Inflammatory macrophage treated with lipopolysaccharide for 4 hours (primary cell): ENCODE measurements around the gene KLK6.

Source experiments
- DNase-seq: peaks from one replicate; pipeline ENCODE4 v3.0.0-alpha.2; 2020

The KLK6 gene

DNA sequence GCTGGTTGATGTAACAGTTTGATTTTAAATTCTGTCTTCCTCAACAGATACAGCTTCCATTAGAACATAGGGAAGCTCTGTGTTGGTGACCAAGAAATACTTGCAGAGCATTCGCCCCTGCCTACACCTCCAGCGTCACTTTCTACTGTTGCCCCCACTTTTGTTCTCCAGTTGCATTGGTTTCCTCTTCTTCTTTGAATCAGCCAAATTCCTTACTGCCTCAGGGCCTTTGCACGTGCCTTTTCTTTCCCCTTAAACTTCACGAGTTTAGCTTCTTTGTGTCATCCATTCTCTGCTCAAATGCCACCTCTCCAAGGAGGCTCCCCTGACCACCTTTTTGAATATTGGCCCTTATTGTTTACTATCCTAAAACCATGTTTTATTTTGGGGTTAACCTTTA, 22.3 kb downstream of the KLK6 start:
- DNase-seq: no peak

DNA sequence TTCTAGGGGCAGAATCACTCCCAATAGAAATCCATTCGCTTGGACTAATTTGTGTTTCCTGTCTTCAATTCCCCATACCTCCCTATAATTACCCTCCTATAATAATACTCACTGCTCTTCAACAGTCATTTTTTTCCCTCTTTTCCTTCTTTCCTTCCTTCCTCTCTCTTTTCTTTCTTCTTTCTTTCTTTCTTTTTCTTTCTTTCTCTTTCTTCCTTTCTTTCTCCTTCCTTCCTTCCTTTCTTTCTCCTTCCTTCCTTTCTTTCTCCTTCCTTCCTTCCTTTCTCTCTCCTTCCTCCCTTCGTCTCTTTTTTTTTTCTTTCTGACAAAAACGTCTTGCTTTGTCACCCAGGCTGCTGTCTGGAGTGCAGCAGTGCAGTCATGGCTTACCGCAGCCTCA, 24.6 kb downstream of the KLK6 start:
- no peak for DNase-seq

DNA sequence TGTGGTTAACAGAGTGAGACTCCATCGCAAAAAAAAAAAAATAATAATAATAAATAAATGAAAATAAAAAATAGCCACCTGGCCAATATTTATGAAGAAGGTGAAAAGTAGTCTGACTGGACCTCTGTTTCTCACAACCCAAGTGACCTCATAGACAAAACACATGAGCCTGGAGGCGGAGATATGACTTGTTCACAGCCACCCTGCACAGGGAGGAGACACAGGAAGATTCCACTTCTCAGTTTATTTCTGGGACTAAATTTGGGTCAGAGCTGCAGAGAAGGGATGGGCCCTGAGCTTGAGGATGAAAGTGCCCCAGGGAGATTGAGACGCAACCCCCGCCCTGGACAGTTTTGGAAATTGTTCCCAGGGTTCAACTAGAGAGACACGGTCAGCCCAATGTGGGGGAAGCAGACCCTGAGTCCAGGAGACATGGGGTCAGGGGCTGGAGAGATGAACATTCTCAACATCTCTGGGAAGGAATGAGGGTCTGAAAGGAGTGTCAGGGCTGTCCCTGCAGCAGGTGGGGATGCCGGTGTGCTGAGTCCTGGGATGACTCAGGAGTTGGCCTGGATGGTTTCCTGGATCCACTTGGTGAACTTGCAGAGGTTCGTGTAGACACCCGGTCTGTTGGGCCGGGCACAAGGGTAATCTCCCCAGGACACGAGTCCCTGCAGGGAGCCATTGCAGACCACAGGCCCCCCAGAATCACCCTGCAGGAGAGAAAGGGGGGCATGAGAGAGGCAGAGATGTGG, 26.1 kb downstream of the KLK6 start:
- no peak for DNase-seq

DNA sequence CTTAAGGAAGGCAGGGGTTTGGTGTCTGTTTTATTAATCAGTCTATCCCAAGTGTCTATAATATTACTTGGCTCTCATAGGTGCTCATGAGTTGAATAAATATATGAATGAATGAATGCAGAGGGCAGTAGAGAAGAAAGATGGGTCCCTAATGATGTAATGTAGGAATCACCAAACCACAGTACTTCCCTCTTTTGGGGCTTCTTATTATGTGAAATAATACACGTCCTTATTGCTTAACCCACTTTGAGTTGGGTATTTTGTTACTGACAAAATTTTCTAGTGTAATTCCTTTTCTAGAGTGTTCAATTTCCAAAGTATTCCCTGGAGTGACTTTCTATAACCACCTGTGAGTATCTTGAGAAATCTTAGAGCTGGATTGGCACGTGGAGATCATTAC, 29.8 kb downstream of the KLK6 start:
- peak; percentile 59 for DNase-seq

DNA sequence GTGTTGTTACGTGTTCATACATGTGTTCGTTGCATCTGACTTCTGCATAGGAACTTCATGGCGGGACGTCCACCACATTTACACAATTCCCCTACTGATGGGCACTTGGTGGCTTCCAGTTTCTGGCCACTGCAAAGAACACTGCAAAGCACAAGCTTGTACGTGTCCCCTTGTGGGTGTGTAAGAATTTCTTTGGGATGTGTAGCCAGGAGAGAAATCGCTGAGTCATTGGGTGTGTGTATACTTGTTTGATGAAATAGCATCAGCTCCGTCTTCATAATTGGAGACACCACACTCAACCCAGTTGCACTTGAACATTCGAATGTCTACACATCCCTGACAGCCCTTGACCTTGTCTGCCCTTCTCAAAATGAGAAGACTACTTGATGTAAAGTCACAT, 35.8 kb downstream of the KLK6 start:
- no peak for DNase-seq

DNA sequence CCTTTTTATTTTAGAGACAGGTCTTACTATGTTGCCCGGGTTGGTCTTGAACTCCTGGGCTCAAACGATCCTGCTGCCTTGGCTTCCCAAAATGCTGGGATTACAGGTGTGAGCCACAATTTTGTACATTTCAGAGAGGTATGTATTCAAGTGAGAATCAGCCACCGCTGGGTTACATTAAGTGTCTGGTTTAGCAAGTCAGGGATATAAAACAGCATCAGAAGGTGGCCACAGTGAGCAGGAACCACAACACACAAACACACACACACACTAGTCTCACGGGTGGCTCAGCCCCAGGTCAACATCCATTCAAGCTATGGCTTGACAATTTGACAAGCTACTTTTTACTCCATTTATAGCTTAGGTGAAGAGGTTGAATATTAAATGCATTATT, 36.7 kb downstream of the KLK6 start:
- no peak for DNase-seq

DNA sequence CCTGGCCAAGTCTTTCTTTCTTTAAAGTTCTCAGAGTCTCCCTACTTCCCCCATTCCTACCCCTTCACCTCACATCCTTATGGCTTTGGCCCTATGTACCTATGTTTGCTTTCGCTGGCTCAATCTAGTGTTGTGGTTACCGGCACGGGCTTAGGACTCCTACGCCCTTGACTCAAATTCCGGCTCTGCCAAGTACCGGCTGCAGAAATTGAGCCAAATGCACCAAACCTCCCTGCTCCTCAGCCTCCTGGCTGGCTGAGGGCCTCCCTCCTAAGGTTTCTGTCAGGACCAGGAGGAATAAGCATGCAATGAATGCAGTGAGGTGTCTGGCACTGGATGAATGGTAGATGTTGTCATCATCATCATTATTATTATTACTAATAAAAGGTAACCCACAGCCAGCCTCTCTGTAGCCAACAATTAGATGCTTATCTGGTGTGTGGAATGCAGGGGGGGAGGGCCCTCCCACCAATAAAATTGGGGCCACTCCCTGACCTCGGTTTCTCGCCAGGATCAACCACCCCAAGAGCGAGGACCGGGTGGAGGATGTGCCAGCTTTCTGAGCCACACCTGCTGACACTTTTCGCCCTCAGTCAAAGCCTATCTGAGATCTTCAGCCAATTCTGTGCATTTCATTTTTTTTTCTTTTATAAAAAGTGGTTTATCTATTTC, 37.2 kb downstream of the KLK6 start:
- no peak for DNase-seq

DNA sequence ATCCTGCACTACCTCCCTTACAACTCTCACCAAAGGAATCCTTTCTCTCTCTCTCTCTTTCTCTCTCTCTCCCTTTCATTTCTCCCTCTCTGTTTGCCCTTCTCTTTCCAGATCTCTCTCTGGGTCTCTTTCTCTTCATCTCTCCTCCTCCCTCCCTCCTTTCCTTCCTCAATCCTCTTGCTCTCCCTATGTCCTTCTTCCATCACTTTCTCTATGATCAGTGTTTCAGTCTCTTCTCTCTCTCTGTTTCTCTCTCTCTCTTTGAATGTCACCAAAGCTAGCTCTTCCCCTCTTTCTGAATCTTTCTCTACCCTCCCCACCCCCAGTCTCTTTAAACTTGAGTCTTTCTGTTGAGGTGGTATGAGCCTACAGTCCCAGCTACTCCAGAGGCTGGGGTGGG, 38.4 kb downstream of the KLK6 start:
- DNase-seq: no peak

DNA sequence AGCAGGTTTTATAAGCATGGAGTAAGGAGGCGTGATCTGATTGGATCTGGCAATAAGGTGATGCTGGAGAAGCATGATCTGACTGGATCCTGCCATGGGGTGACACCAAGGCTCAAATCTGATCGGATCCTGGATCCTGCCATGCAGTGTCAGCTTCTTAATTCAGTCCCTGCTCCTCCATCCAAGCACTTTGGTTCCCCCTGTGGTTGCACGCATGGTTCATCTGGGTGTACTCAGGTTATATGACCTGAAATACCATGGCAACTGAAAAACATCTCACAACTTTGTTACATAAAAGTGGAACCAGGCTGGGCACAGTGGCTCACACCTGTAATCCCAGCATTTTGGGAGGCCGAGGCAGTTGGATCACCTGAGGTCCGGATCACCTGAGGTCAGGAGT, 40.6 kb downstream of the KLK6 start:
- no peak for DNase-seq

DNA sequence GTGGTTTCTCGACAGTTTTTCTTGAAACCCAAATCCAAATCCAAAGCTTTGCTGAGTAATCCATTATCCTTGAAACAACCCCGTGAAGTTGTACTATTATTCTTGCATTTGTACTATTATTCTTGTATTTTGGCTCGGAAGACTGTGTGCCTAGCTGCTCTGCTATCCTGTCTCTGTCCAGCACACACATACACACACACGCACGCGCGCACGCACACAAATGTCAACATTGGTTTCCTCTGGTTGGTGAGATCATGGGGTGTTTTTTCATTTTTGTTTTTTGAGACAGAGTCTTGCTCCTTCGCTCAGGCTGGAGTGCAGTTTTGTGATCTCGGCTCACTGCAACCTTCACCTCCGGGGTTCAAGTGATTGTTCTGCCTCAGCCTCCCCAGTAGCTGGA, 43.2 kb downstream of the KLK6 start:
- no peak for DNase-seq

DNA sequence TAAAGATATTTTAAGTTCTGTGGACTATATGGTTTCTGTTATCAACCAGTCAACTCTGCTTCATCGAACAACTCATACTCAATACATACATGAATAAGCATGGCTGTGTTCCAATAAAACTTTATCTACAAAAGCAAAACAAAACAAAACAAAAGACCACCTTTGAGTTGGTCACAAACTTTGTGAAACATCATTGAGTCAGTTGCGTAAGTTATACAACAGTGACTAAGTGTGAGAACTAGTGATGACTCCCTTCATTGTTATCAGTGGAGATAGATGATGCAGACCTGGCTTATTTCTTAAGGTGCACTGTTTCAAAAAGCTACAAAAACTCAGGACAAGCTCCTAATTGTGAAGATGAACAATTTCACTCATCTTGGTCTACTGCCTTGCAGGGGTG, 43.7 kb downstream of the KLK6 start:
- DNase-seq: no peak

DNA sequence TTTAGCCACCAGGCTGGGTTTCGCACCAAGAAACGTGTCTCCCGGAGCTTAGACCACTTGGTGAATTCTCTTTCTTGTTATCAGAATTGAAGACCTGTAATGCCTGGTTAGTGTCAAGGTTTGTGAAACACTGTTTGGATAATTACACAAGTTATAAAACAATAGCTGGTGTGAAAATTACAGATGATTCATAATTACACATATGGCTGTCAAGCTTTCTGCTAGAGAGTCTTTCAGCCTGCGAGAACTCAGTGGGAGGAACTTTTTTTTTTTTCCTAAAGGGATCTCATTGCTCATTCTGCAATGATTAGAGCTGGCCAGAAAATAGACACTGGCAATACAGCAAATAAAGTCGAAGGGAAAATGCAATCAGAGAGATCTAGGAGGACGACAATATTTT, 44.8 kb downstream of the KLK6 start:
- DNase-seq: peak; percentile 9

DNA sequence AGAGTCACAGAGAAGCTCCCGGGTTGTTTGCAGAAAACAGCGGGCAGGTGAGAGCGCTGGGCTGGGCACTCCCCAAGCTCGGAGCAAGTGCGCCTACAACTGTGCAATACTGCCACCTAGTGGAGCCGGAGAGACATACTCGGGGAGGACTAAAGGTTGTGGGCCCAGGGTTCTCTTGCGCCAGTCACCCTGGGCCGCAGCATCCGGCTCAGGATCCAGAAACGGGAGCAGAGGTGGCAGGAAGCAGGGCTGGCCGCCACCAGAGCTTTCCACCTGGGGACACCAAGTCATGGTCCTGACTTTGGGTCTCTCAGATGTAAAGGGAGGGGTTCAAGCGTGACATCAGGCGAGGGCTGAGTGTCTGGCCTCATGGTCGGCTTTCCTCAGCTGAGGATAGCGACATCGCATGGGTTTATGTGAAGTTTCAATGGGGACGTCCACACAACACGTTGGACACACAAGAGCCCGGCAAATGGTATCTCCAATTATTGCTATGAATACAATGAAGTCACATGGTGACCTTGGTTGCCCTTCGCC, 47.0 kb downstream of the KLK6 start:
- peak; percentile 78 for DNase-seq

DNA sequence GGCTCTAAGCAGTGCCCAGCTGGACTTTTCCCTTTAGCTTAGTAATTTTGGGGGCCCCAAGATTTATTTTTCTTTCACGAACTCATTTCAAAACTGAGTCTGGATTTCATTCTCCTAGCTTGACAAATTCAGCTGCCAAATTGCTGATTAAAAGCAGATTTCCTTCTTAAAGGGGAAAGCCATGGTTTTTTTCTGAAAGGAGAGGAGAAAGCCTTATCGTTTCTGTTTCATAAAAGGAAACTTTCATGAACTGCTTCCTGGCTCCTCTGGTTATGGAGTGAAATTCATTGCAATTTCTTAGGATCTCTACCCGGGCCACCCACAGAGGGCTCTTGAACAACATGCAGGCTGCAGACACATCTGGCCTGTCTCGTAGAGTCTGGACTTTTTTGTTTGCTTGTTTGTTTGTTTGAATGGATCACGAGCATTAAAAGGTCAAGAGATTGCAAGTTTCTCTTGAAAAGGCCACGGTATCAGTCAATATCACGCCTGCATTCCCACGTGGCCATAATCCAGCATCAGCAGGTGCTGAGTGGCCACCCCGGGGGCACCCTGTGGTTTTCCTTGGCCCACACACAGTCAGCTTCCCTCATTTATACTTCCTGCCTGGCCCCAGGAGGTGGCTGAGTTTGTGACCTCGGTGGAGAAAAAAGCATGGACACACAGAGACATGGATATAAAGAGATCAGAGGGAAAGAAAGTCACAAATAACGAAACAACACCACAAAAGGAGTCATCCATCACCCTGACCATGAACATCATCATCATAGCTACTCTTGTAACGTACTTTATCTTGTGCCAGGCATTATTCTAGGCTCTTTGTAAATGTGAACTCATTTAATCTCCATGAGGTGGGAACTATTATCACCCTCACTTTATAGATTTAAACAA, 47.7 kb downstream of the KLK6 start:
- peak; percentile 76 for DNase-seq

DNA sequence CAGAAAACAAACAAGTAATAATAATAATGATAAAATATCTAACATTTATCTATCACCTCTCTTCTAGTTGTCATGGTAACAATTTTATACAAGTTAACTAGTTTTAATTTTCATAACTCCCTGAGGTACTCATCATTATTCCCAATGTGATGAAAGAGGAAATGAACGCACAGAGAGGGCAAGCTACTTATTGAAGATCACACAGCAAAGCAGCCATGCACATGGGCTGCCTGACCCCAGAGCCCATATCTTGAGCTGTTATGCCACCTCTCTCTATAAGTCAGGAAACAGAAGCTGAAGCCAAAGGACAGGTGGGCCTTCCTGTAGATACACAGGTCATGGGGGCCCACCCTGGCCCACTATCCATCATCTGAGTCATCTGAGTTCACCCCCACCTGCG, 53.3 kb downstream of the KLK6 start:
- DNase-seq: no peak

DNA sequence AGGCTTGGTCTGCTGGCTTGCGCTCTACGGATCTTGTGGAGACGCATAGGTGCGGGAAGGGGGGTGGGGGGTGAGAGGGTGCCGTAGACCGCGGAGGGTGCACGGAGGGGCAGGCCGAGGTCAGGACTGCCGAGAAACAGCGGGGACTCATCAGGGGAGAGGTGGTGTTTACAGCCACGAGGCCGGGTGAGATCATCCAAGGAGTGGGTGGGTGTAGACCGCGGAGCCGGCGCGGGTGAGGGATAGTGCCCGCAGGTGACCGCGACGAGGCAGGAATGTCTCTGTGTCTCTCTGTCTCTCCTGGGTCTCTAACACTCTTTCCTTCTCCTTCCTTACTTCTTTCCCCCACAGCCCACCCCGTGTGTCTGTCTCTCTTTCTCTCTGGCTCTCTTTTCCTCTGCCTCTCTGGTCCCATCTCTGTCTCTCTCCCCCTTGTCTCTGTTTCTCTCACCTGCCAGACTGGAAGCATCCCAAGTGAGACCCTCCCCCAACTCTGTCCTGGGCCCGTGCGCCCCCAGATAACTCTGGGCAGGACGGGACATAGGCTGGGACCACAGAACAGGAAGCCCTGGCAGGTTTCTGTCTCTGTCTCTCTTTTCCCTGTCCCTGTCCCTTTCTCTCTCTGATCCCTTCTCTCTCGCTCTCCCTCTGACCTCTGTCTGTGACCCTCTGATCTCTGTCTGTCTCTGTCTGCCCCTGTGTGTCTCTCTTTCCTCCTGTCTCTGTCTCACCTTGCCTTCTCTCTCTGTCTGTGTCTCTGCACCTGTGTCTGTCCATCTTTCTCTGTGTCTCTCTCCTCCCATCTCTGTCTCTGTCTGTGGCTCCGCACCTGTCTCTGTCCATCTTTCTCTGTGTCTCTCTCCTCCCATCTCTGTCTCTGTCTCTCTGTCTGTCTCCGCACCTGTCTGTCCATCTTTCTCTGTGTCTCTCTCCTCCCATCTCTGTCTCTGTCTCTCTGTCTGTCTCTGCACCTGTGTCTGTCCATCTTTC, 56.4 kb downstream of the KLK6 start:
- DNase-seq: peak; percentile 42

DNA sequence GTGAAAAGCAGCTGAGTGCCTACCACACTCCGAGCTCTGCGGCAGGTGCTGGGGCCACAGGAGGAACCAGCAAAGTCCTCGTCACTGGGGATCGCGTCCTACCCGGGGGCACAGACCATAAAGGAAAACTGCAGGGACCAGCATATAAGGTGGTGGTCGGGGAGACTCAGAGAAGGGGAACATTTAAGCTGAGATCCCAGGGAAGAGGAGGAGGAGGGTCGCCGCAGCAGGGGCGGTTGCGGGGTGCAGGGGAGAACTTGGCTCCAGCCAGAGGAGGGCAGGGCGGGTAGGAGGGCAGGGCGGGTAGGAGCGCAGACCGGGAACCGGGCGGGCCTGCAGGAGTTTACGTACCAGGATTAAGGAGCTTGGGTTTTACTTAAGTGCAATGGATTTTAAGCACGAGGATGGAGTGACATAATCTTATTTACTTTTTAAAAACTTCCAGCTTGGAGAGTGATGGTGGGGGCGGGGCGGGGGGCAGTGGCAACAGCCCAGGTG, 57.2 kb downstream of the KLK6 start:
- DNase-seq: no peak

DNA sequence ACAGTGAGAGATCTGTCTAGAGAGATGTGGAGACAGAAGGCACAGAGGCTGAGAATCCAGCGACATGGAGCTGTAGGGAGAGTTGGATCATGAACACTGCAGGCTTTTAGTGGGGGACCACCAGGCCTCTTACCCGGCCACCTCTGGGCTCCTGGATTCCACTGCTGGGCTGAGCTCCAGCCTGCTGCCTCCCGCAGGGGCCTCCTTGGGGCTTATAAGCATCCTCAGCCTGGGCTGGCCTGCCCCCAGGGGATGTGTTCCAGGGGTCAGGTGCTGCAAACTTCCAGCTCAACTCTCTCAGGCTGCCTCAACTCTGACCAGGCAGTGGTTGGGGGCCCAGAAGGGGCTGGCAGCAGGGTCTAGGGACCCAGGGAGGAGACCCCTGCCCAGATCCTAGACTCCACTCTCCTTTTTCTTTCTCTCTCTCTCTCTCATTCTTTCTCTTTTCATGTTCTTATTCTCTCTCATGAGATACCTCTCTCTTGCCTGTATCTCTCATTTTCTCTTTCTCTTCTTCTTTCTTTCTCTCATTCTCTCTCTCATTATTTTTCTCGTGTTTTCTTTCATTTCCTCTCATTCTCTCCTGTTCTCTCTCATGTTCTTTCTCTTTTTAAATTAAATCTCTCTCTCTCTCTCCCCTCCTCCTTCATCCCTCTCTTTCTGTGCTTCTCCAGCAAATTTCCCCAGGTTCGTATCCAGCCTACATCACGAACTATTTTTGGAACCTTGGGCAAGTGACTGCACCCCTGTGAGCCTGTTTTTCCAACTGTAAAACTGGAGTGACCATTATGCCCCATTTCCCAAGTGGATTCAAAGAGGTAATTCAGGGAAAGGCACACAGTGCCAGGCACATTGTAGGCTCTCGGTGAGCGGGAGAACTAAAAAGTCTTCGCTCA, 57.9 kb downstream of the KLK6 start, which contains the start of gene KLK4:
KLK4 (minus strand) TSS at position 190 of the 896 bp plus-strand sequence. CDS start 657 bp downstream, outside the sequence.
- no peak for DNase-seq

DNA sequence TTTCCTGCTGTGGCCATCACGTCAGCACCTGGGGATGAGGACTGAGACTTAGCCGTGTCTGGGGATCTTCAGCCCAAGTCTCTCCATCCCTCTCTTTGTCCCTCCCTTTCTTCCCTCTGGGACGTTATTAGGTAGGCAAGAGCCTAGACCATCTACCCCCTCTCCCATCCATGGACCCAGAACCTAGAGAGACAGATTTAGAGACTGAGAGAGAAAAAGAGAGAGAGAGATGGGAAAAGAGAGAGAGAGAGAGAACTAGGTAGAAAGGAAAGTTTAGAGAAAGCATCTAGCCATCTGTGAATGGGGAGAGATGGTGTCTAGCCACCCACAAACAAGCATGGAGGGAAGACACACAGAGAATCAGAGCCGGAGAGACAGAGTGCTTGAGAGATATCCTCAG, 58.7 kb downstream of the KLK6 start:
- DNase-seq: no peak

DNA sequence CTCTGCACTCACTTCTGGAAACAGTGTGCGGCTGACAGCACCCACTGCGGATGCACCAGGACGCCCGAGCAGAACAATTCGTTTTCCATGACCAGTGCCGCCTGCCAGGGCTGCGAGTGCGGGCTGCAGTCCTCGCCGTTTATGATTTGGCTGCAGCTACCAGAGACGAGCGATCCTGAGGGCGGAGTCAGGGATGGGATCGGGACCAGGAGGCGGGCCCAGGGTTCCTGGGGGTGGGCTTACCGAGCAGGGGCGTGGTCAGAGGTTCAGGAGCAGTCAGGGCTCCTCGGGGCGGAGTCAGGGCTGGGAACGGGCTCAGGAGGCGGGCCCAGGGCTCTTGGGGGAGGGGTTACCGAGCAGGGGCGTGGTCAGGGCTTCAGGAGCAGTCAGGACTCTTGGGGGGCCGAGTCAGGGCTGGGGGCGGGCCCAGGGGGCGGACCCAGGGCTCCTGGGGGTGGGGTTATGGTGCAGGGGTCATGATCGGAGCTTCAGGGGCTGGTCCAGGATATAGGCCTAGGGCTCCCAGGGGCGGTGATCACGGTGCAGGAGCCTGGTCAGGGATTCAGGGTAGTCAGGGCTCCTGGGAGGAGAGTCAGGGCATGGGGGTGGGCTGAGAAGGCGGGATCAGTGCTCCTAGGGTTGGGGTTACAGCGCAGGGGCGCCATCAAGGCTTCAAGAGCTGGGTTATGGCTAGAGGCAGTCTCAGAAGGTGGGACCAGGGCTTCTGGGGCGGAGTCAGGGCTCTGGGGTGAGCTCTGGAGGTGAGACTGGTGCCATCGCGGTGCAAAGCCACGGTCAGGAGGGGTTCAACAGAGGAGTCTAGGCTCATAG, 59.9 kb downstream of the KLK6 start:
- DNase-seq: peak; percentile 45
